Astrocyte (in vitro differentiated cells and primary cell): ENCODE results near the gene ZNF33A. TPM values are rescaled to one million over a fixed set of nuclear protein-coding genes. Genes with fewer than 3 reads are reported as not detected.

Experiments used
- DNase-seq: peaks from one replicate; pipeline ENCODE4 v3.0.0-alpha.2; 2010; ENCODE audit warnings: low read depth
- FAIRE-seq: peaks from 2 replicates; lab custom pipeline; 2011; peaks lifted over from hg19 to GRCh38; lab: Jason Lieb, UNC
- H2AFZ ChIP-seq: 2 replicates; pipeline ENCODE4 v1.6.0; 2012; ENCODE audit warnings: low read depth, low read length, inconsistent platforms
- H3K27ac ChIP-seq: 2 replicates; pipeline ENCODE4 v1.5.1; 2011; ENCODE audit warnings: low read depth, low read length, inconsistent platforms
- H3K27me3 ChIP-seq: 2 replicates; pipeline ENCODE4 v1.6.0; 2011; ENCODE audit warnings: low read length, inconsistent platforms; ENCODE audit not compliant: insufficient read depth
- H3K36me3 ChIP-seq: 2 replicates; pipeline ENCODE4 v1.5.1; 2011; ENCODE audit warnings: low read length, inconsistent platforms; ENCODE audit not compliant: insufficient read depth
- H3K4me1 ChIP-seq: 2 replicates; pipeline ENCODE4 v1.5.1; 2011; ENCODE audit warnings: low read length, inconsistent platforms; ENCODE audit not compliant: insufficient read depth
- H3K4me2 ChIP-seq: 2 replicates; pipeline ENCODE4 v1.6.0; 2012; ENCODE audit warnings: low read length, inconsistent platforms
- H3K4me3 ChIP-seq: 2 replicates; pipeline ENCODE4 v1.5.1; 2011; ENCODE audit warnings: low read depth, mild to moderate bottlenecking, low read length, inconsistent platforms; ENCODE audit not compliant: insufficient read depth
- H3K79me2 ChIP-seq: 2 replicates; pipeline ENCODE4 v1.6.0; 2012; ENCODE audit warnings: mild to moderate bottlenecking, low read length, inconsistent platforms; ENCODE audit not compliant: insufficient read depth
- H3K9ac ChIP-seq: 2 replicates; pipeline ENCODE4 v1.6.0; 2012; ENCODE audit warnings: mild to moderate bottlenecking, low read length, inconsistent platforms
- H3K9me3 ChIP-seq: 2 replicates; pipeline ENCODE4 v1.5.1; 2012; ENCODE audit warnings: low read depth, mild to moderate bottlenecking, low read length, inconsistent platforms; ENCODE audit not compliant: insufficient read depth
- H4K20me1 ChIP-seq: 2 replicates; pipeline ENCODE4 v1.6.0; 2012; ENCODE audit warnings: low read length, inconsistent platforms; ENCODE audit not compliant: insufficient read depth
- H3K27ac Mint-ChIP-seq: one replicate; pipeline ENCODE4 v1.8.0; 2021; ENCODE audit warnings: mild to moderate bottlenecking, mixed read lengths; ENCODE audit not compliant: unreplicated experiment
- H3K27me3 Mint-ChIP-seq: one replicate; pipeline ENCODE4 v1.8.0; 2021; ENCODE audit warnings: low read depth, mixed read lengths; ENCODE audit not compliant: unreplicated experiment
- H3K36me3 Mint-ChIP-seq: one replicate; pipeline ENCODE4 v1.8.0; 2021; ENCODE audit warnings: low read depth, mixed read lengths; ENCODE audit not compliant: unreplicated experiment
- H3K4me1 Mint-ChIP-seq: one replicate; pipeline ENCODE4 v1.8.0; 2021; ENCODE audit warnings: low read depth, mixed read lengths; ENCODE audit not compliant: unreplicated experiment
- H3K4me3 Mint-ChIP-seq: one replicate; pipeline ENCODE4 v1.8.0; 2021; ENCODE audit warnings: mild to moderate bottlenecking, moderate library complexity, mixed read lengths; ENCODE audit not compliant: unreplicated experiment
- H3K9me3 Mint-ChIP-seq: one replicate; pipeline ENCODE4 v1.8.0; 2021; ENCODE audit warnings: mild to moderate bottlenecking, mixed read lengths; ENCODE audit not compliant: unreplicated experiment
- CTCF ChIP-seq: IDR thresholded peaks from 2 replicates; pipeline ENCODE4 v1.5.1; 2011; ENCODE audit warnings: low read depth, mild to moderate bottlenecking, inconsistent platforms, low read length, moderate library complexity; ENCODE audit not compliant: insufficient read depth
- EZH2 ChIP-seq: IDR thresholded peaks from 2 replicates; pipeline ENCODE4 v1.6.1; 2012; ENCODE audit warnings: mild to moderate bottlenecking, low read length, inconsistent platforms; ENCODE audit not compliant: insufficient read depth
- total RNA-seq: library from RNA; stranded (reverse); gene quantifications from 2 replicates; pipeline ENCODE4 v1.2.1, GENCODE V29; 2021

ZNF33A gene
- total RNA-seq, 1 donor from 2014 or later = 11.6 TPM

GRCh38 chr10:37976880-37977203, 33.6 kb upstream of the ZNF33A start:
- H3K4me1 ChIP-seq = no peaks in the 10 kb centered on the region
- peak overlapping the region; percentile 86 for H3K4me2 ChIP-seq
- no peak for TF ChIP-seq CTCF
- no peak for TF ChIP-seq EZH2
- H3K36me3 Mint-ChIP-seq = no peaks in the 10 kb centered on the region
- FAIRE-seq (no peak), DNase-seq (no peak)
- H3K9me3 ChIP-seq = no peaks in the 10 kb centered on the region
- H3K36me3 ChIP-seq = no peaks in the 10 kb centered on the region
- peaks cover 2% of the 10 kb centered on the region for H3K4me1 Mint-ChIP-seq
- H3K79me2 ChIP-seq = peaks cover 12% of the 10 kb centered on the region
- H4K20me1 ChIP-seq = no peaks in the 10 kb centered on the region
- H3K4me3 ChIP-seq = peak overlapping the region; percentile 76
- H3K27me3 ChIP-seq = no peaks in the 10 kb centered on the region
- H3K9me3 Mint-ChIP-seq = no peaks in the 10 kb centered on the region
- peak overlapping the region; percentile 95 for H3K4me3 Mint-ChIP-seq
- peak overlapping the region; percentile 90 for H3K9ac ChIP-seq
- no peak overlapping the region for H3K27ac ChIP-seq
- H3K27ac Mint-ChIP-seq = no peak overlapping the region
- peaks cover 2% of the 10 kb centered on the region for H3K27me3 Mint-ChIP-seq
- H2AFZ ChIP-seq = peak overlapping the region; percentile 95

- FAIRE-seq = no peak
- H3K9ac ChIP-seq = no peak overlapping the region
Observed at GRCh38 chr10:37991655-37992054, 18.8 kb upstream of the ZNF33A start.

More at GRCh38 chr10:37991655-37992054, 18.8 kb upstream of the ZNF33A start:
- no peaks in the 10 kb centered on the region for H3K36me3 Mint-ChIP-seq
- Histone ChIP-seq H3K4me1 (no peaks in the 10 kb centered on the region), H3K9me3 (no peaks in the 10 kb centered on the region), H3K4me3 (no peak overlapping the region), H2AFZ (no peak overlapping the region), H3K27me3 (no peaks in the 10 kb centered on the region), H3K4me2 (no peak overlapping the region), H3K79me2 (no peaks in the 10 kb centered on the region), H4K20me1 (no peaks in the 10 kb centered on the region), H3K27ac (no peak overlapping the region), H3K36me3 (no peaks in the 10 kb centered on the region)
- peaks cover 1% of the 10 kb centered on the region for H3K27me3 Mint-ChIP-seq
- H3K4me1 Mint-ChIP-seq = no peaks in the 10 kb centered on the region
- DNase-seq = no peak
- peaks cover 9% of the 10 kb centered on the region for H3K9me3 Mint-ChIP-seq
- H3K27ac Mint-ChIP-seq = no peak overlapping the region
- no peak for TF ChIP-seq CTCF
- TF ChIP-seq EZH2 = no peak
- no peak overlapping the region for H3K4me3 Mint-ChIP-seq
